Measurements from ENCODE around the gene STX18.
"Not testable (repeated sequence)": the region's sequence is repeated elsewhere in the genome, so short reads cannot be mapped to it uniquely, and the experiment has no call there.

The STX18 gene

GRCh38 chr4:4575284-4576211 lies 33.7 kb upstream of the STX18 start:
- FAIRE-seq (peak; percentile 94), DNase-seq (ENCODE audit: insufficient read length, low spot score) (peak; percentile 78)
- no peak for TF ChIP-seq POU2F2 (IDR thresholded peaks at IDR 0.05; ENCODE audit: low read depth, low read length)
- no peak for TF ChIP-seq POLR2A (IDR thresholded peaks at IDR 0.05; ENCODE audit: low read depth, low read length)
- TF ChIP-seq SPI1 (IDR thresholded peaks at IDR 0.05; ENCODE audit: low read depth, low read length): no peak
- no peak for TF ChIP-seq TAF1 (IDR thresholded peaks at IDR 0.05; ENCODE audit: low read depth, low read length)
- peak; percentile 9 for TF ChIP-seq PAX5 (IDR thresholded peaks at IDR 0.05; ENCODE audit: insufficient read depth, low read length, severe bottlenecking)
- TF ChIP-seq POLR2AphosphoS5 (IDR thresholded peaks at IDR 0.05; ENCODE audit: low read depth, low read length): no peak

DNA sequence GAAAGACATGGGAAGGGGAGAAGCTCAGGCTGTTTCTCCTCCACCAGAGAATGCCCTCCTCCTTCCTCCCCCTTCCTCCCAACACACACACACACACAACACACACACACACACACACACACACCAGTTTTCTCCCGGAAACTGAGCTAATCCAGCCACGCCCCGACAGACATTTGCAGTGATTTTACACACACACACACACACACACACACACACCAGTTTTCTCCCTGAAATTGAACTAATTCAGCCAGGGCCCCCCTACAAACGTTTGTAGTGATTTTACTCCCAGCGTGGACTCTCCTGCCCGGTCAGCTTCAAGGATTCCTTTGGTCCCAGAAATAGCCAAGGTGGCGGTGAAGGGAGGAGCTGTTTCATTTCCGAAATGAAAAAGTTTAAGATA lies 32.9 kb upstream of the STX18 start:
- DNase-seq (ENCODE audit: insufficient read length, low spot score) (no peak), FAIRE-seq (no peak)
- TF ChIP-seq POLR2AphosphoS5 (IDR thresholded peaks at IDR 0.05; ENCODE audit: low read depth, low read length) (no peak), SPI1 (IDR thresholded peaks at IDR 0.05; ENCODE audit: low read depth, low read length) (no peak), POU2F2 (IDR thresholded peaks at IDR 0.05; ENCODE audit: low read depth, low read length) (no peak), PAX5 (IDR thresholded peaks at IDR 0.05; ENCODE audit: insufficient read depth, low read length, severe bottlenecking) (no peak), TAF1 (IDR thresholded peaks at IDR 0.05; ENCODE audit: low read depth, low read length) (no peak), POLR2A (IDR thresholded peaks at IDR 0.05; ENCODE audit: low read depth, low read length) (no peak)

GRCh38 chr4:4574052-4574451 lies 32.2 kb upstream of the STX18 start:
- no peak for FAIRE-seq
- no peak for TF ChIP-seq PAX5 (IDR thresholded peaks at IDR 0.05; ENCODE audit: insufficient read depth, low read length, severe bottlenecking)
- no peak for TF ChIP-seq TAF1 (IDR thresholded peaks at IDR 0.05; ENCODE audit: low read depth, low read length)
- TF ChIP-seq POU2F2 (IDR thresholded peaks at IDR 0.05; ENCODE audit: low read depth, low read length): no peak
- TF ChIP-seq SPI1 (IDR thresholded peaks at IDR 0.05; ENCODE audit: low read depth, low read length): no peak
- no peak for TF ChIP-seq POLR2A (IDR thresholded peaks at IDR 0.05; ENCODE audit: low read depth, low read length)
- no peak for DNase-seq (ENCODE audit: insufficient read length, low spot score)

- DNase-seq (ENCODE audit: insufficient read length, low spot score) (no peak), FAIRE-seq (no peak)
- TF ChIP-seq POLR2A (IDR thresholded peaks at IDR 0.05; ENCODE audit: low read depth, low read length) (no peak), PAX5 (IDR thresholded peaks at IDR 0.05; ENCODE audit: insufficient read depth, low read length, severe bottlenecking) (no peak), TAF1 (IDR thresholded peaks at IDR 0.05; ENCODE audit: low read depth, low read length) (no peak), POLR2AphosphoS5 (IDR thresholded peaks at IDR 0.05; ENCODE audit: low read depth, low read length) (no peak), POU2F2 (IDR thresholded peaks at IDR 0.05; ENCODE audit: low read depth, low read length) (no peak), SPI1 (IDR thresholded peaks at IDR 0.05; ENCODE audit: low read depth, low read length) (no peak)
These were observed 31.0 kb upstream of the STX18 start for GRCh38 chr4:4572821-4573220.

- not testable (repeated sequence) for FAIRE-seq; DNase-seq (ENCODE audit: insufficient read length, low spot score)
These were observed 28.0 kb upstream of the STX18 start for GRCh38 chr4:4569861-4570260.

- DNase-seq (ENCODE audit: insufficient read length, low spot score): no peak
- no peak for FAIRE-seq
These were observed 27.1 kb upstream of the STX18 start for GRCh38 chr4:4568806-4569427.

DNA sequence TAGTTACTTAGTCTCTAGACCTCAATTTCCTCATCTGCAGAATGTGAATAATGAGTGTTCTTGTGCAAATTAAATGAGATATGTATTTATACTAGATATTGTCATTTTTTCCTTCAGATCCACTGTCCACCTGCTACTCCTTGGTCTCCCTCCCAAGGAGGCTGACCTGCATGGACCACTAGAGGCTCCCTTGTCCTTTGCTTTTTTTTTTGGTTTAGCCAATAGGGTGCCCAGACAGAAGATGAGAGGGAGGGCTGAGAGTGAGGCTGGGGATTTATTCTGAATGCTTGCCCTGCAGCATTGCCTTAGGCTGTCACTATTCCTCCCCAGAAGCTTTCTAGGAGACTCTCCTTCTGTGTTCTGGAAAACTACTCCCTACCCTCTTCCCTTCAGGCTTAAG lies 24.5 kb upstream of the STX18 start:
- not testable (repeated sequence) for FAIRE-seq; DNase-seq (ENCODE audit: insufficient read length, low spot score)

More at GRCh38 chr4:4568806-4569427, 27.1 kb upstream of the STX18 start:
- TF ChIP-seq SPI1 (IDR thresholded peaks at IDR 0.05; ENCODE audit: low read depth, low read length): no peak
- TF ChIP-seq POLR2A (IDR thresholded peaks at IDR 0.05; ENCODE audit: low read depth, low read length): no peak
- no peak for TF ChIP-seq POU2F2 (IDR thresholded peaks at IDR 0.05; ENCODE audit: low read depth, low read length)
- no peak for TF ChIP-seq TAF1 (IDR thresholded peaks at IDR 0.05; ENCODE audit: low read depth, low read length)
- no peak for TF ChIP-seq PAX5 (IDR thresholded peaks at IDR 0.05; ENCODE audit: insufficient read depth, low read length, severe bottlenecking)
- no peak for TF ChIP-seq POLR2AphosphoS5 (IDR thresholded peaks at IDR 0.05; ENCODE audit: low read depth, low read length)

DNA sequence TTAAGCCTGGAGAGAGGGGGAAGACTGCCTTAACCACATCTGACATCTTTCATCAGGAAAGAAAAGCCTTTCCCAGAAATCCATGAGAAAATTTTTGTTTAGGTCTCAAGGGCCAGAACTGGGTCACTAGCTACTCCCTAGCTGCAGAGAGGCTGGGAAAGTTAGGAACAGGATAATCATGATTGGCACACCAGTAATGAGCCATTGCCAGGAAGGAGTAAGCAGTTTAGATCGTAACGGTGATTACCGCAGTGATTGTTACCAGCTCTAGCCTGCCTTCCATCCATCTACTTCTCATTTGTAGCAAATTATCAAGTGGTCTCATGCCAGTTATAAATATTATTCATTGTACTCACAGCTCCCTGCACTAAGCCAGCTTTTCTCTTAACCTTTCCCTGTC lies 22.7 kb upstream of the STX18 start:
- FAIRE-seq: no peak
- no peak for TF ChIP-seq SPI1 (IDR thresholded peaks at IDR 0.05; ENCODE audit: low read depth, low read length)
- DNase-seq (ENCODE audit: insufficient read length, low spot score): no peak

DNA sequence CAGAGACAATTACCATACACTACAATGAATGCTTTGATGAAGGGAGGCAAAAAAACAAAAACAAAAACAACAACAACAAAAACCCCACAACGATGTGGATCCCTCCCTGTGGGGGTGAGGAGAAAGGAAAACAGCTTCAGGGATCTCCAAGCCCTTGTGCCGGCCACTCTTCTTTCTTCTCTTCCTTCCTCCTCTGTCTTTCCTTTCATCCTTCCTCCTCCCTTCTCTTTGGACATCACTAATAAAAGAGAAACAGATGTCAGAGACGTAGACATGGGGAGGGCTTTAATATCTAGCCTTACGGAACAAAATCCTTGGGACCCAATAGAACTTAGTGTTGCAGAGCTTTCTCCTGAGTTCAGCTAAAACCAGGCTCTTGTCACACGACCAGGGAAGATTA lies 18.8 kb upstream of the STX18 start:
- no peak for FAIRE-seq
- TF ChIP-seq POU2F2 (IDR thresholded peaks at IDR 0.05; ENCODE audit: low read depth, low read length) (no peak), PAX5 (IDR thresholded peaks at IDR 0.05; ENCODE audit: insufficient read depth, low read length, severe bottlenecking) (no peak), POLR2AphosphoS5 (IDR thresholded peaks at IDR 0.05; ENCODE audit: low read depth, low read length) (no peak), SPI1 (IDR thresholded peaks at IDR 0.05; ENCODE audit: low read depth, low read length) (no peak), TAF1 (IDR thresholded peaks at IDR 0.05; ENCODE audit: low read depth, low read length) (no peak), POLR2A (IDR thresholded peaks at IDR 0.05; ENCODE audit: low read depth, low read length) (no peak)
- DNase-seq (ENCODE audit: insufficient read length, low spot score): no peak

DNA sequence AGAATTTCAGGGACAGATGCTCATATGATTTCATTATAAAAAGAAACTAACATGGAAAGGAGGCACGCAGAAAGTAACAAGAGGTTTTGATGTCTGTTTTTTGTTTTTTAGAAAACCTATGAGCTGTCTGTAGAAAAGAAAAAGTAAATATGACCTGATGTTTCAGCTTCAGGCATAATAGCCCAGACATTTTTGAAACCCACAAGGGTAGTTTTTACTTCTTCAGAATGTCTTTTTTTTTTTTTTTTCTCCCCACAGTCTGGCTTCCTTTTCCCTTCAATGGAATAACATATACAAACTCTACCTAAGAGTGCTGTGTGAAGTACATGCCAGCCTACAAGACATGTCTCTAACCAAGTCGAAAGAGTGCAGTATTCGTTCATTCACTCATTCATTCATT lies 18.3 kb upstream of the STX18 start:
- no peak for FAIRE-seq
- no peak for DNase-seq (ENCODE audit: insufficient read length, low spot score)
- TF ChIP-seq POLR2AphosphoS5 (IDR thresholded peaks at IDR 0.05; ENCODE audit: low read depth, low read length) (no peak), POLR2A (IDR thresholded peaks at IDR 0.05; ENCODE audit: low read depth, low read length) (no peak), SPI1 (IDR thresholded peaks at IDR 0.05; ENCODE audit: low read depth, low read length) (no peak), PAX5 (IDR thresholded peaks at IDR 0.05; ENCODE audit: insufficient read depth, low read length, severe bottlenecking) (no peak), TAF1 (IDR thresholded peaks at IDR 0.05; ENCODE audit: low read depth, low read length) (no peak), POU2F2 (IDR thresholded peaks at IDR 0.05; ENCODE audit: low read depth, low read length) (no peak)
